GM23338 (cell line): ENCODE measurements around the gene CRYBG2. TPM values are rescaled to one million over a fixed set of nuclear protein-coding genes. Genes with fewer than 3 reads are reported as not detected.

Experiments
- ATAC-seq: fragments of 200-7000 bp; cut with Tn5 transposase; 3 replicates; pipeline ENCODE4 v1.9.1; 2020
- DNase-seq: peaks from one replicate; pipeline ENCODE4 v3.0.0-alpha.2; 2015; ENCODE audit warnings: low spot score
- H2AFZ ChIP-seq: fragments of 200-600 bp; sonication (generic); 2 replicates; pipeline ENCODE4 v1.8.0; 2016; ENCODE audit warnings: antibody characterized with exemption, mild to moderate bottlenecking, moderate library complexity
- H3F3A ChIP-seq: fragments of 200-600 bp; sonication (generic); replicated peaks from 2 replicates; pipeline ENCODE4 v1.8.0; 2017; ENCODE audit warnings: antibody characterized with exemption, mixed run types, low read depth
- H3K27ac ChIP-seq: fragments of 200-600 bp; sonication (generic); 2 replicates; pipeline ENCODE4 v1.6.1; 2016; ENCODE audit warnings: low read depth
- H3K27me3 ChIP-seq: fragments of 200-600 bp; sonication (generic); 2 replicates; pipeline ENCODE4 v1.8.0; 2016; ENCODE audit warnings: mild to moderate bottlenecking, mixed run types, moderate library complexity; ENCODE audit not compliant: insufficient read depth
- H3K36me3 ChIP-seq: fragments of 200-600 bp; sonication (generic); 2 replicates; pipeline ENCODE4 v1.8.0; 2016; ENCODE audit warnings: mild to moderate bottlenecking; ENCODE audit not compliant: insufficient read depth
- H3K4me1 ChIP-seq: fragments of 200-600 bp; sonication (generic); 2 replicates; pipeline ENCODE4 v1.8.0; 2016; ENCODE audit warnings: mild to moderate bottlenecking, moderate library complexity; ENCODE audit not compliant: insufficient read depth
- H3K4me2 ChIP-seq: fragments of 200-600 bp; sonication (generic); 2 replicates; pipeline ENCODE4 v1.7.1; 2017; ENCODE audit warnings: mixed run types
- H3K4me3 ChIP-seq: fragments of 200-600 bp; sonication (generic); 2 replicates; pipeline ENCODE4 v1.6.1; 2016; ENCODE audit warnings: mixed run types
- H3K79me2 ChIP-seq: fragments of 200-600 bp; sonication (generic); replicated peaks from 2 replicates; pipeline ENCODE4 v1.8.0; 2017; ENCODE audit warnings: mild to moderate bottlenecking; ENCODE audit not compliant: insufficient read depth
- H3K9me2 ChIP-seq: fragments of 200-600 bp; sonication (generic); 2 replicates; pipeline ENCODE4 v1.8.0; 2017; ENCODE audit not compliant: insufficient read depth
- H4K20me1 ChIP-seq: fragments of 200-600 bp; sonication (generic); replicated peaks from 2 replicates; pipeline ENCODE4 v1.8.0; 2017; ENCODE audit warnings: mild to moderate bottlenecking; ENCODE audit not compliant: insufficient read depth
- H3K27ac Mint-ChIP-seq: 2 replicates; pipeline ENCODE4 v1.8.0; 2020; ENCODE audit warnings: inconsistent platforms, mild to moderate bottlenecking, moderate library complexity, mixed read lengths
- H3K27me3 Mint-ChIP-seq: 3 replicates; pipeline ENCODE4 v1.8.0; 2022; ENCODE audit warnings: low read depth, mild to moderate bottlenecking, moderate library complexity, mixed read lengths, inconsistent platforms; ENCODE audit not compliant: insufficient read depth, poor library complexity
- H3K36me3 Mint-ChIP-seq: 3 replicates; pipeline ENCODE4 v1.8.0; 2021; ENCODE audit warnings: low read depth, mild to moderate bottlenecking, inconsistent platforms, moderate library complexity, mixed read lengths
- H3K4me1 Mint-ChIP-seq: 3 replicates; pipeline ENCODE4 v1.8.0; 2020; ENCODE audit warnings: mild to moderate bottlenecking, inconsistent platforms, mixed read lengths
- H3K4me3 Mint-ChIP-seq: 3 replicates; pipeline ENCODE4 v1.8.0; 2021; ENCODE audit warnings: moderate library complexity, mild to moderate bottlenecking, inconsistent platforms, mixed read lengths
- H3K9me3 Mint-ChIP-seq: 3 replicates; pipeline ENCODE4 v1.8.0; 2020; ENCODE audit warnings: moderate library complexity, mild to moderate bottlenecking, inconsistent platforms, mixed read lengths
- CTCF ChIP-seq, 2 experiments: fragments of 200-600 bp in 1 of 2; sonication (generic) in 1 of 2; conservative IDR thresholded peaks; 2 replicates each; pipeline versions ENCODE4 v1.5.1 to v1.6.1; 2016 to 2017; ENCODE audit warnings: antibody characterized with exemption in 2 of 2, low read depth in 2 of 2, mild to moderate bottlenecking in 2 of 2, moderate library complexity in 1 of 2
- ETS1 ChIP-seq: IDR thresholded peaks from 2 replicates; pipeline ENCODE4 v1.6.1; 2016; ENCODE audit warnings: antibody characterized with exemption
- EZH2 ChIP-seq: fragments of 200-600 bp; sonication (generic); IDR thresholded peaks from one replicate; pipeline ENCODE4 v1.8.0; 2017; ENCODE audit warnings: antibody characterized with exemption, mild to moderate bottlenecking, low read depth; ENCODE audit not compliant: unreplicated experiment
- EZH2phosphoT487 ChIP-seq: fragments of 200-600 bp; sonication (generic); IDR thresholded peaks from one replicate; pipeline ENCODE4 v1.8.1; 2018; ENCODE audit warnings: antibody characterized with exemption; ENCODE audit not compliant: unreplicated experiment
- JUNB ChIP-seq: IDR thresholded peaks from one replicate; pipeline ENCODE4 v1.6.1; 2016; ENCODE audit warnings: antibody characterized with exemption; ENCODE audit not compliant: unreplicated experiment
- NANOG ChIP-seq: IDR thresholded peaks from 2 replicates; pipeline ENCODE4 v1.6.1; 2016; ENCODE audit warnings: antibody characterized with exemption, borderline replicate concordance
- POLR2AphosphoS5 ChIP-seq: IDR thresholded peaks from 2 replicates; pipeline ENCODE4 v1.6.1; 2016; ENCODE audit warnings: antibody characterized with exemption, low read depth
- REST ChIP-seq: IDR thresholded peaks from one replicate; pipeline ENCODE4 v1.6.1; 2018; ENCODE audit warnings: antibody characterized with exemption; ENCODE audit not compliant: unreplicated experiment
- ZNF331 ChIP-seq: fragments of 250-450 bp; sonication (Bioruptor Pico); IDR thresholded peaks from 2 replicates; pipeline ENCODE4 v1.5.0; 2020; ENCODE audit warnings: low read depth, mild to moderate bottlenecking, moderate library complexity
- polyA plus RNA-seq: library from polyadenylated mRNA; unstranded; fragments of >200 nt; fragmentation: Nextera tagmentation; extraction: Ambion mirVana; gene quantifications from 2 replicates; pipeline ENCODE4 v1.2.1, GENCODE V29; 2016
- total RNA-seq: library from RNA; depleted of rRNA; stranded (reverse); fragments of >200 nt; shearing (Covaris generic); gene quantifications from 2 replicates; pipeline ENCODE4 v1.2.3, GENCODE V29; 2014

The CRYBG2 gene
- total and polyA plus RNA-seq, 2 experiments from 2014 or later: 17.6 to 18.4 TPM

GRCh38 chr1:26337625-26338024 lies 16.3 kb downstream of the CRYBG2 start (continued):
- TF ChIP-seq REST: no peak

GRCh38 chr1:26337206-26337535 lies 16.8 kb downstream of the CRYBG2 start:
- peaks cover 13% of the 10 kb centered on the region for H3K27me3 Mint-ChIP-seq
- Histone ChIP-seq H3K4me2 (peak overlapping the region; percentile 82), H3K27ac (no peak overlapping the region), H3K4me1 (peaks cover 16% of the 10 kb centered on the region), H2AFZ (peak overlapping the region; percentile 90; the same call in 1 of the 2 replicates), H3F3A (peaks cover 9% of the 10 kb centered on the region; the same call in 1 of the 2 replicates), H3K27me3 (0 out of 2 replicates have a peak, but pooled peaks cover 3% of the 10 kb centered on the region), H4K20me1 (no peaks in the 10 kb centered on the region; the same call in 1 of the 2 replicates), H3K4me3 (peak overlapping the region; percentile 83; the same call in 1 of the 2 replicates), H3K36me3 (no peaks in the 10 kb centered on the region), H3K9me2 (no peaks in the 10 kb centered on the region), H3K79me2 (peaks cover 7% of the 10 kb centered on the region; the same call in 1 of the 2 replicates)
- no peak for DNase-seq
- H3K36me3 Mint-ChIP-seq: peaks cover 8% of the 10 kb centered on the region; the same call in 2 of the 3 replicates
- peak overlapping the region; percentile 58; the same call in 2 of the 3 replicates for H3K4me3 Mint-ChIP-seq
- ATAC-seq: peak; percentile 1; the same call in 2 of the 3 replicates
- H3K9me3 Mint-ChIP-seq: no peaks in the 10 kb centered on the region
- H3K27ac Mint-ChIP-seq: no peak overlapping the region
- peaks cover 33% of the 10 kb centered on the region for H3K4me1 Mint-ChIP-seq
- TF ChIP-seq EZH2: no peak
- TF ChIP-seq CTCF (conservative IDR thresholded peaks at IDR 0.05; ENCODE audit: low read depth in 2 of 2): no peak
- no peak for TF ChIP-seq ETS1
- TF ChIP-seq POLR2AphosphoS5: no peak
- TF ChIP-seq NANOG: no peak
- no peak for TF ChIP-seq JUNB
- TF ChIP-seq ZNF331 (CRISPR knock-in tag): no peak
- TF ChIP-seq REST: no peak
- no peak for TF ChIP-seq EZH2phosphoT487
